GM12878 (cell line): ENCODE data around the gene SELPLG. TPM values are rescaled to one million over a fixed set of nuclear protein-coding genes. Genes with fewer than 3 reads are reported as not detected.

Experiments used
- ATAC-seq: fragments of 200-7000 bp; cut with Tn5 transposase; 3 replicates; pipeline ENCODE4 v1.9.1; 2020; ENCODE audit warnings: mild to moderate bottlenecking, moderate library complexity
- BruUV-seq: library from RNA; stranded (reverse); fragments of 400-500 nt; replicated peaks from 2 replicates; lab custom pipeline; 2021; lab: Mats Ljungman, UMichigan
- CTCF ChIA-PET: fragments of 300-600 bp; sonication (Branson Sonifier 250); formaldehyde crosslinking; extraction: SDS; loops from one replicate; lab custom pipeline; 2021; ENCODE audit warnings: inconsistent platforms; lab: Yijun Ruan, JAX
- POLR2A ChIA-PET: fragments of 350-600 bp; formaldehyde crosslinking; extraction: SDS; loops from one replicate; lab custom pipeline; 2021; ENCODE audit warnings: inconsistent platforms; lab: Charles Lee
- RAD21 ChIA-PET: fragments of 300-600 bp; sonication (Branson Sonifier 250); formaldehyde crosslinking; loops from one replicate; lab custom pipeline; 2023; ENCODE audit warnings: antibody characterized with exemption; ENCODE audit not compliant: unreplicated experiment; lab: Charles Lee
- SMC1A ChIA-PET: fragments of 300-600 bp; sonication (Branson Sonifier 250); formaldehyde crosslinking; loops from one replicate; lab custom pipeline; 2023; ENCODE audit not compliant: unreplicated experiment, uncharacterized antibody; lab: Charles Lee
- DNase-seq: peaks from one replicate; pipeline ENCODE4 v3.0.0-alpha.2; 2011; ENCODE audit warnings: low read depth, low spot score
- FAIRE-seq: peaks from 3 replicates; lab custom pipeline; 2011; peaks lifted over from hg19 to GRCh38; lab: Jason Lieb, UNC
- H2AFZ ChIP-seq: 2 replicates; pipeline ENCODE4 v1.6.0; 2011; ENCODE audit warnings: low read depth, low read length, control low read depth; ENCODE audit not compliant: control insufficient read depth
- H3K27ac ChIP-seq: 2 replicates; pipeline ENCODE4 v1.5.1; 2011; ENCODE audit warnings: control low read depth; ENCODE audit not compliant: control insufficient read depth, insufficient read depth
- H3K27me3 ChIP-seq, 2 experiments: replicated peaks in 1 of 2; 2 replicates each; pipeline versions ENCODE4 v1.6.0 to v1.6.1; 2011; ENCODE audit warnings: low read length in 1 of 2; ENCODE audit not compliant: control insufficient read depth in 2 of 2, insufficient read depth in 2 of 2
- H3K36me3 ChIP-seq, 2 experiments: 2 replicates each; pipeline ENCODE4 v1.5.1; 2011; ENCODE audit warnings: low read length in 1 of 2; ENCODE audit not compliant: control insufficient read depth in 2 of 2, insufficient read depth in 2 of 2
- H3K4me1 ChIP-seq: 2 replicates; pipeline ENCODE4 v1.6.1; 2011; ENCODE audit warnings: mild to moderate bottlenecking, low read length, moderate library complexity, mixed read lengths; ENCODE audit not compliant: control insufficient read depth, insufficient read depth
- H3K4me2 ChIP-seq: 2 replicates; pipeline ENCODE4 v1.6.0; 2011; ENCODE audit warnings: control low read depth; ENCODE audit not compliant: control insufficient read depth, insufficient read depth
- H3K4me3 ChIP-seq: fragments of 200-600 bp; sonication (generic); 2 replicates; pipeline ENCODE4 v1.5.1; 2016
- H3K79me2 ChIP-seq: 2 replicates; pipeline ENCODE4 v1.6.0; 2011; ENCODE audit warnings: low read length; ENCODE audit not compliant: control insufficient read depth, insufficient read depth
- H3K9ac ChIP-seq: 2 replicates; pipeline ENCODE4 v1.8.0; 2011; ENCODE audit warnings: low read length, control low read depth, mixed read lengths; ENCODE audit not compliant: control insufficient read depth, insufficient read depth
- H3K9me3 ChIP-seq: replicated peaks from 3 replicates; pipeline ENCODE4 v1.5.1; 2011; ENCODE audit warnings: mild to moderate bottlenecking, low read length; ENCODE audit not compliant: control insufficient read depth, insufficient read depth
- H4K20me1 ChIP-seq: 2 replicates; pipeline ENCODE4 v1.6.0; 2011; ENCODE audit not compliant: control insufficient read depth, insufficient read depth
- BMI1 ChIP-seq: fragments of 450-650 bp; IDR thresholded peaks from 2 replicates; pipeline ENCODE4 v1.6.1; 2016; ENCODE audit warnings: mild to moderate bottlenecking, moderate library complexity, borderline replicate concordance
- EED ChIP-seq: sonication (generic); IDR thresholded peaks from 2 replicates; pipeline ENCODE4 v1.6.1; 2016; ENCODE audit warnings: antibody characterized with exemption, low read depth
- MTA2 ChIP-seq: fragments of 450-650 bp; IDR thresholded peaks from 2 replicates; pipeline ENCODE4 v1.6.1; 2016; ENCODE audit warnings: low read depth, mild to moderate bottlenecking, moderate library complexity
- NR2F1 ChIP-seq: fragments of 450-650 bp; conservative IDR thresholded peaks from 2 replicates; pipeline ENCODE4 v1.6.1; 2017; ENCODE audit warnings: mild to moderate bottlenecking
- RB1 ChIP-seq: fragments of 450-650 bp; formaldehyde crosslinking; IDR thresholded peaks from 2 replicates; pipeline ENCODE4 v1.6.1; 2017; ENCODE audit warnings: mild to moderate bottlenecking, borderline replicate concordance
- STAT3 ChIP-seq: IDR thresholded peaks from 2 replicates; pipeline ENCODE4 v1.6.1; 2011; ENCODE audit warnings: low read depth, low read length, improper control_type of control experiment
- SUZ12 ChIP-seq: fragments of 200-600 bp; sonication (generic); IDR thresholded peaks from one replicate; pipeline ENCODE4 v1.6.1; 2018; ENCODE audit warnings: antibody characterized with exemption, mild to moderate bottlenecking; ENCODE audit not compliant: unreplicated experiment
- TCF12 ChIP-seq: IDR thresholded peaks from 2 replicates; pipeline ENCODE4 v1.6.1; 2011; ENCODE audit warnings: low read depth, mild to moderate bottlenecking, low read length
- ZBED1 ChIP-seq: IDR thresholded peaks from 2 replicates; pipeline ENCODE4 v1.6.1; 2016; ENCODE audit warnings: borderline replicate concordance
- WGBS: methylation state at CpG from one replicate; pipeline ENCODE4 v1.1.6; 2016; ENCODE audit warnings: low lambda C conversion rate; ENCODE audit not compliant: insufficient replicate concordance, insufficient coverage; ENCODE audit errors: missing lambda C conversion rate; 5-methylcytosine and 5-hydroxymethylcytosine counted together
- in situ Hi-C: fragments of 300-500 bp; cut with MboI; formaldehyde crosslinking; loops from 9 replicates; pipeline ENCODE4 v1.14.3; 2018; ENCODE audit warnings: mixed read lengths
- intact Hi-C: fragments of 100-400 bp; cut with micrococcal nuclease; formaldehyde crosslinking; loops from one replicate; pipeline ENCODE4 v1.14.2; 2022; ENCODE audit not compliant: unreplicated experiment
- polyA plus RNA-seq, 11 experiments: library from polyadenylated mRNA; depleted of rRNA in 4 of 11; unstranded in 6 of 11; stranded (reverse) in 5 of 11; fragments of >200 nt; fragmentation: Nextera tagmentation in 4 of 11; fragmentation: Illumina TruSeq in 1 of 11; extraction: Ambion mirVana in 4 of 11; extraction: Trizol in 1 of 11; gene quantifications; 1 replicate in 1 of 11; 2 replicates in 10 of 11; pipeline versions ENCODE4 v1.2.1 to v1.2.3, GENCODE V29; 2011 to 2016; ENCODE audit warnings: inconsistent platforms in 2 of 11, missing spikeins in 2 of 11, low read depth in 1 of 11
- total RNA-seq, 4 experiments: library from RNA; depleted of rRNA in 3 of 4; stranded (reverse); fragments of >200 nt in 3 of 4; fragmentation: Illumina TruSeq in 1 of 4; extraction: Trizol in 1 of 4; gene quantifications; 2 replicates each; pipeline versions ENCODE4 v1.2.1 to v1.2.3, GENCODE V29; 2013 to 2021
- TF ChIP-seq, protein P1 (sequence below): fragments of 450-650 bp; IDR thresholded peaks from 2 replicates; pipeline ENCODE4 v1.6.1; 2017; ENCODE audit warnings: mild to moderate bottlenecking, moderate library complexity
- TF ChIP-seq, protein P2 (sequence below): IDR thresholded peaks from 2 replicates; pipeline ENCODE4 v1.6.1; 2012; ENCODE audit warnings: low read depth, low read length, improper control_type of control experiment
- TF ChIP-seq, protein P3 (sequence below): IDR thresholded peaks from 2 replicates; pipeline ENCODE4 v1.6.1; 2011; ENCODE audit warnings: borderline replicate concordance, low read depth, mild to moderate bottlenecking, moderate library complexity, low read length; ENCODE audit not compliant: insufficient read depth, poor library complexity, severe bottlenecking

Gene SELPLG
- total and polyA plus RNA-seq, 10 of the 15 experiments (the other 5 are each of a cell fraction or from before 2014, with no cell fraction given) = 3.2 to 32.3 (median 23.9) TPM

DNA sequence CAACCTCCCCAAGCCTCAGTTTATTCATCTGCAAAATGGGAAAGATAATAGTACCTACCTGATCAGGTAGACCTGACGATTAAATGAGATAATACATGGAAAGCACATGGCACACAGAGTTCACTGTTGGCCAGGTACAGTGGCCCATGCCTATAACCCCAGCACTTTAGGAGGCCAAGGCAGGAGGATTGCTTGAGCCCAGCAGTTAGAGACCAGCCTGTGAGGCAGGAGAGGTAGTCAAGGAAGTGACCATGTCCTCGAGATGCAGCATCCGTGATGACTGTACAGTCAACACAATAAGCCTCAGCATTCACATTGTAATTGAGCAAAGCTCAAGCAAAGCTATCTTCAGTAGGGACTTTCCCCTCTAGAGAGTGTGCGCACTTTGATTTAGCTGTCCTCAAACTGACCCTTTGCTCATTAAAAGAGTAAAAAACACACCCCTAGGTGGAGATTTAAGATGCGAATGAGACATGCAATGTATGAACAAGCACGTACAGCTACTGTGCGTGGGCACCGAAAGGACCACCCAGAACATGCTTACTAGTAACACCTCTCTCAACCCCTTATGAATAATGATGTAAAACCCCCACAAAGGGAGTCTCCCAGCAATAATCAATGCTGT, 61.4 kb downstream of the SELPLG start:
- peak overlapping the region; percentile 6; the same call in 1 of the 2 replicates for H3K4me3 ChIP-seq
- H3K27ac ChIP-seq = peak overlapping the region; percentile 100
- H3K4me1 ChIP-seq = peaks cover 84% of the 10 kb centered on the region
- H4K20me1 ChIP-seq = no peaks in the 10 kb centered on the region
- POLR2A ChIA-PET = interaction anchor here (0.7 to 14.2 kb wide), 10 partner anchors 10 to 239 kb away, joined by 3 to 211 read pairs (median 5); partner anchors contain the start of genes ISCU and SELPLG
- CTCF ChIA-PET = interaction anchor here (0.8 to 21.5 kb wide), 9 partner anchors 8 to 287 kb away, joined by 3 to 866 read pairs (median 21); partner anchors contain the start of genes ISCU, SART3 and SELPLG
- peaks cover 5% of the 10 kb centered on the region for H3K79me2 ChIP-seq
- in situ Hi-C loops = no loop called here
- FAIRE-seq (no peak), DNase-seq (peak; percentile 90), ATAC-seq (peak; percentile 56)
- SMC1A ChIA-PET = interaction anchor here (0.9 to 26.5 kb wide), 11 partner anchors 8 to 266 kb away, joined by 3 to 718 read pairs (median 11); partner anchors contain the start of genes SART3 and SELPLG
- H2AFZ ChIP-seq = no peak overlapping the region
- no TSS peak for BruUV-seq
- H3K4me2 ChIP-seq = peak overlapping the region; percentile 46
- RAD21 ChIA-PET = interaction anchor here (0.6 to 23.0 kb wide), 10 partner anchors 7 to 896 kb away, joined by 3 to 633 read pairs (median 16); partner anchors contain the start of gene SELPLG
- H3K9ac ChIP-seq = peak overlapping the region; percentile 48; the same call in 1 of the 2 replicates
- under 1% methylated on average over 8 of the region's 8 CpGs for WGBS
- intact Hi-C loops = loop anchor here (1.0 kb wide), 1 partner anchor 45 kb away; no protein-coding TSS in a partner anchor
- H3K27me3 ChIP-seq = no peaks in the 10 kb centered on the region
- H3K9me3 ChIP-seq = no peaks in the 10 kb centered on the region
- peaks cover 0 to 4% of the 10 kb centered on the region in 2 experiments; a peak in 2 of 4 replicates for H3K36me3 ChIP-seq
- TF ChIP-seq NR2F1 = peak; percentile 49; the same call in 1 of the 2 replicates
- TF ChIP-seq EED = no peak
- TF ChIP-seq ZBED1 = 0 out of 2 replicates have a peak, but pooled peaks have one; percentile 38
- TF ChIP-seq SUZ12 = no peak
- TF ChIP-seq, protein P1, sequence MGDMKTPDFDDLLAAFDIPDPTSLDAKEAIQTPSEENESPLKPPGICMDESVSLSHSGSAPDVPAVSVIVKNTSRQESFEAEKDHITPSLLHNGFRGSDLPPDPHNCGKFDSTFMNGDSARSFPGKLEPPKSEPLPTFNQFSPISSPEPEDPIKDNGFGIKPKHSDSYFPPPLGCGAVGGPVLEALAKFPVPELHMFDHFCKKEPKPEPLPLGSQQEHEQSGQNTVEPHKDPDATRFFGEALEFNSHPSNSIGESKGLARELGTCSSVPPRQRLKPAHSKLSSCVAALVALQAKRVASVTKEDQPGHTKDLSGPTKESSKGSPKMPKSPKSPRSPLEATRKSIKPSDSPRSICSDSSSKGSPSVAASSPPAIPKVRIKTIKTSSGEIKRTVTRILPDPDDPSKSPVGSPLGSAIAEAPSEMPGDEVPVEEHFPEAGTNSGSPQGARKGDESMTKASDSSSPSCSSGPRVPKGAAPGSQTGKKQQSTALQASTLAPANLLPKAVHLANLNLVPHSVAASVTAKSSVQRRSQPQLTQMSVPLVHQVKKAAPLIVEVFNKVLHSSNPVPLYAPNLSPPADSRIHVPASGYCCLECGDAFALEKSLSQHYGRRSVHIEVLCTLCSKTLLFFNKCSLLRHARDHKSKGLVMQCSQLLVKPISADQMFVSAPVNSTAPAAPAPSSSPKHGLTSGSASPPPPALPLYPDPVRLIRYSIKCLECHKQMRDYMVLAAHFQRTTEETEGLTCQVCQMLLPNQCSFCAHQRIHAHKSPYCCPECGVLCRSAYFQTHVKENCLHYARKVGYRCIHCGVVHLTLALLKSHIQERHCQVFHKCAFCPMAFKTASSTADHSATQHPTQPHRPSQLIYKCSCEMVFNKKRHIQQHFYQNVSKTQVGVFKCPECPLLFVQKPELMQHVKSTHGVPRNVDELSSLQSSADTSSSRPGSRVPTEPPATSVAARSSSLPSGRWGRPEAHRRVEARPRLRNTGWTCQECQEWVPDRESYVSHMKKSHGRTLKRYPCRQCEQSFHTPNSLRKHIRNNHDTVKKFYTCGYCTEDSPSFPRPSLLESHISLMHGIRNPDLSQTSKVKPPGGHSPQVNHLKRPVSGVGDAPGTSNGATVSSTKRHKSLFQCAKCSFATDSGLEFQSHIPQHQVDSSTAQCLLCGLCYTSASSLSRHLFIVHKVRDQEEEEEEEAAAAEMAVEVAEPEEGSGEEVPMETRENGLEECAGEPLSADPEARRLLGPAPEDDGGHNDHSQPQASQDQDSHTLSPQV = 0 out of 2 replicates have a peak, but pooled peaks have one; percentile 8
- TF ChIP-seq STAT3 = no peak
- TF ChIP-seq BMI1 = 0 out of 2 replicates have a peak, but pooled peaks have one; percentile 27
- TF ChIP-seq RB1 = no peak
- TF ChIP-seq, protein P2, sequence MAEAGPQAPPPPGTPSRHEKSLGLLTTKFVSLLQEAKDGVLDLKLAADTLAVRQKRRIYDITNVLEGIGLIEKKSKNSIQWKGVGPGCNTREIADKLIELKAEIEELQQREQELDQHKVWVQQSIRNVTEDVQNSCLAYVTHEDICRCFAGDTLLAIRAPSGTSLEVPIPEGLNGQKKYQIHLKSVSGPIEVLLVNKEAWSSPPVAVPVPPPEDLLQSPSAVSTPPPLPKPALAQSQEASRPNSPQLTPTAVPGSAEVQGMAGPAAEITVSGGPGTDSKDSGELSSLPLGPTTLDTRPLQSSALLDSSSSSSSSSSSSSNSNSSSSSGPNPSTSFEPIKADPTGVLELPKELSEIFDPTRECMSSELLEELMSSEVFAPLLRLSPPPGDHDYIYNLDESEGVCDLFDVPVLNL = no peak
- TF ChIP-seq, protein P3, sequence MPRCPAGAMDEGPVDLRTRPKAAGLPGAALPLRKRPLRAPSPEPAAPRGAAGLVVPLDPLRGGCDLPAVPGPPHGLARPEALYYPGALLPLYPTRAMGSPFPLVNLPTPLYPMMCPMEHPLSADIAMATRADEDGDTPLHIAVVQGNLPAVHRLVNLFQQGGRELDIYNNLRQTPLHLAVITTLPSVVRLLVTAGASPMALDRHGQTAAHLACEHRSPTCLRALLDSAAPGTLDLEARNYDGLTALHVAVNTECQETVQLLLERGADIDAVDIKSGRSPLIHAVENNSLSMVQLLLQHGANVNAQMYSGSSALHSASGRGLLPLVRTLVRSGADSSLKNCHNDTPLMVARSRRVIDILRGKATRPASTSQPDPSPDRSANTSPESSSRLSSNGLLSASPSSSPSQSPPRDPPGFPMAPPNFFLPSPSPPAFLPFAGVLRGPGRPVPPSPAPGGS = peak; percentile 50
- TF ChIP-seq MTA2 = peak; percentile 98
- TF ChIP-seq TCF12 = no peak; the same call in 1 of the 2 replicates
